NK-92 treated with Interleukin-12 subunit alpha and Interleukin-12 subunit beta, amount 100 ng/mL, for 24 hours (cell line): ENCODE results near the gene DCX.

Experiments
- DNase-seq: peaks from one replicate; lab custom pipeline; 2025; lab: John Stamatoyannopoulos, UW

DCX gene

DNA sequence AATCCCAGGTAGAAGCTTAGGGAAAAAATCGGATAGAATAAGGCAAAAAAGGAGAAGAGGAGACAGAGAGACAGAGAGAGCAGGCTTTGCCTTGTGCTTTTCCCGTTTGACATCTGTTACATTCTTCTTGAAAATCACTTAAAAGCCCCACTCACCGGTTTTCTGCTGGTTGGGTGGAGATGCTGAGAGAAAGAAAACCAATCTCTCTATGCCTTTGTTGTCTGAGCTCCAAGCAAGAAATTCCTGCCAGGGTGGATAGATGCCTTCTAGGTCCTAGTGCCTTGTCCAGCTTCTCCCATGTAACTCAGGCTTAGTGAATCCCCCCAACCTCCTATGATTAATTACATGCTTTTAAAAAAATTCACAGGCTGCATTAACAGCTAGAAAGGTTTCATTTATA, at the start of gene DCX:
Gene DCX, minus strand, starts transcription at position 210 of the 400 bp plus-strand sequence. CDS start 1,794 bp downstream, outside the sequence.
- no peak for DNase-seq

DNA sequence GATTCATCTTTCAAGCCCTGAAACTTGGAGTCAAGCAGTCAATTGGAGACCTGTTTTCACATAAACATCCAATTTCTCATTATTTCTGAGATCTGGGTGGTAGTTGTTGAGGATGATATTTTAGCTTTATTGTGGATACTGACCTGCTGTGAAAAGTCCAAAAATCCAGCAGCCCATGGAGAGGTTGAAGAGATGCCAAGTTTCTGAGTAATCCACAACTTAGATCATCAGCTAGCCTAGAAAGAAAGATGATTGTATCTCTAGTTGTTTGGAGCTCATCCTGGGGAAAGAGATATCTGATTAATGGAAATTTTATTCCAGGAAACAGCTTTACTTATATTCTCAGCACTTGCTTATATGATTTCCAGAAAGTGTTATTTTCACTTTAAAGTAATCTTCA, 48.6 kb upstream of the DCX start:
- DNase-seq, result no peak

DNA sequence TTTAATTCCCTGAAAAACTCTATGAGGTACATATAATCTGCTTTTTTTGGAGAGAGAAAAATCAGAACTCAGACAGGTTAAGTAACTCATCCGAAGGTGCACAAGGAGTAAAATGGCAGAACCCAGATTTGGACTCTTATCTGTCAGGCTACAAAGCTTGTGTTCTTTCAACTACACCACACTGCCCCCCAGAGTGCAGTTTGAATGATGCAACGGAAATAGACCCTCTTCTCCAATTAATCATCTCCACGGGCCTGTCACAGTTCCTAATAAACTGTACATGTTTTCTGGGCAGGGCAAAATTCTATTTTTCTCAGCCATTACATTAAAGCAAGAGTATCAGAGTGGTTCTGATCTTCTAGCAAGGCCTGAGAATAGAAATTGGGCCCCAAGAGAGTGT, 35.3 kb upstream of the DCX start:
- DNase-seq, result no peak

DNA sequence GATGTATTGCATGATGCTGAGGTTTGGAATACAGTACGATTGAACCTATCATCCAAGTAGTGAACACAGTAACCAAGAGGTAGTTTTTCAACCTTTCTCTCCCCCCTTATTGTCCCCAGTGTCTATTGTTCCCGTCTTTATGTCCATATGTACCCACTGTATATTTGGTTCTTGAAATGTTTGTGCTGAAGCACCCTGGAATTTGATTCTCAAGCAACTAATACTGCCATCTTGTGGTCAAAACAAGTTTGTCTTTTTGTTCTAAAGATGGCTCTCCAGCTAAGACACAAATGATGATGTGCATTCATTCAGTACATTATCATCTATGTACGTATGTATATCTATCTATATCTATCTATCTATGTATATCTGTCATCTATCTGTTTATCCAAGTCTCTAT, 33.5 kb upstream of the DCX start:
- DNase-seq, result no peak

DNA sequence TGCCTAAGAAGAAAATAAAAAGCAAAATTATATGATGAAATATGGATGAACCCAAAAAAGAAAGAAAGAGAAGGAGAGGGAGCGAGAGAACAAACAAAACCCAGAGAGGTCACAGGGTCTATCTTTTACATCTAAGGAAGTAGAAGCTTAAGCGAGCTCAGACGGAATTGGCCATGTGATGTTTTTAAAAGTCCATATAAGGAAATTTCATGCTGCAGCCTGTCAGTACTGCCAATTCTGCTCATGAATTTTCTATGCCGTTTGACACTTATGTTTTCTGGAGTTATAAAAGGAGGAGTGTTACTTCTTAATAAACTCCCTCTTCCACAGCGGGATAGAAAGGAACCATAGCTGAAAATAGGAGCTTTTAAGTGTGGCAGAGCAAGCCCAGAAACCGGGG, 32.9 kb upstream of the DCX start:
- no peak for DNase-seq

DNA sequence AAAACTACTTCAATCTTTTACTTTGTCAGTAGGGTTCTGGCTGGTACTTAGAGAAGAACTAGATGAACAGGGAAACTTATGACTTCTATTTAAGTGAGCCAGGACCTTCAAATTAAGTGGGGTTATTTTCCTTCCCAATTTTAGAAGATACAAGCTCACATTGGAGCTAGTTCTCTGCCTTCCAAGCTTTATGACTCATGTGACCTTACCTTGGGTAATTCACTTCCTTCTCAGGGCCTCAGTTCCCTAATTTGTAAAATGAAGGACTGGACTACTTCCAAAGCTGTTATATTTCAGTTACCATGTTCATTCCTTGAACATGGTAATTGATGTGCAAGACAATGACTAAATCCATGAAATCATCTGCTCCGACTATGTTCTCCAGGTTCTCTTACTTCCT, 32.0 kb upstream of the DCX start:
- DNase-seq, result no peak

DNA sequence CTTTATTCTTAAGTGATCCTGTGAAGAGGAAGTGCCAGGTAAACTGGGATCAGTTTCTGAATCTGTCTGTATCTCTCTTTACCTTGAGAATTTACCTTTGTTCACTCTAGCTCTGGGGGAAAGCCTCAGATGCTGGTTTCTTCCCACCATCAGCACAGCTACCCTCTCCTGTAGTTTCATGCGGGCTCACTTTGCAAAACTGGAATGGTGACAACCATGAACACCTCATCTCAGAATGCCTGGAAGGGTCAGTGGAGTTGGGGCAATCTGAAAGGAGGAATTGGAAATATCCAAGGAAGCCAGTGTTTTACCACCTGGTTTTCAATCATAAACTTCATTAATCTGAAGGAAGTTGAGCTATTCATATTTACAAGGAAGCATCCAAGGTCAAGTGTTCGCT, 30.8 kb upstream of the DCX start:
- no peak for DNase-seq

DNA sequence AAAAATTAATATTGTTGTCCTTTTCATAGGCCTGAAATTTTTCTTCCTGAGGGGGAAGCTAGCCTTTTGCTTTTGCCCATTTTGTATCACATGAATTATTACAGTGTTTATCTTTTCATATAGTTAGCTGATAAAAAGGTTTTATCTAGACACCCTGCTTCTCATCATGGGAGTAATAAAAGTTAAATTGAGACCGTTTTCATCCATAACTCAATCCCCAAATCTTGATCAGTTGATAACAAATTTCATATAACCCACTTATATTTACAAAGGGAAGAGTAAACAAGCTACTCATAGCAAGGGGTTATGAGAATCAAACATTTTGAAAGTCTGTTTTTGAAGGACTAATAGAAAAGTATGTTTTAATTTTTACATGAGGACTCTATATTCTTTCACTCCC, 23.5 kb upstream of the DCX start:
- DNase-seq, result no peak

DNA sequence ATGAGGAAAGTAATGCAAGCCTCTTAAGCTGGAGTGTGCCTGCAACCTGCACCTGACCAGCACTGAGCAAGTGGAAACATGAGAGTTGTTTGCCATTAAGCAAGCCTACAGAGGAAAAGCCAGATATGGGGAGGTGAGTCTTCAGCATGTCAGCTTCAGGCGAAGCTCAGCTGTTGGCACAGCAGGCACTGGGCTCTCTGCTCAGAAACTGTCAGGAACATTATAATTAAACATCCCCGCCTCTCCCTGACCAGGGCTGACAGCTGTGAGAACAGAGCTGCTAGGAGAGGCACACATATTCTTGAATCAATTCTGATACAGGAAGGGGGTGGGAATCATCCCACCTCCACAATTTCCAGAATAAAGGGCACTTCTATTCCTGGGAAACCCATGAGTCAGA, 19.0 kb upstream of the DCX start:
- no peak for DNase-seq

DNA sequence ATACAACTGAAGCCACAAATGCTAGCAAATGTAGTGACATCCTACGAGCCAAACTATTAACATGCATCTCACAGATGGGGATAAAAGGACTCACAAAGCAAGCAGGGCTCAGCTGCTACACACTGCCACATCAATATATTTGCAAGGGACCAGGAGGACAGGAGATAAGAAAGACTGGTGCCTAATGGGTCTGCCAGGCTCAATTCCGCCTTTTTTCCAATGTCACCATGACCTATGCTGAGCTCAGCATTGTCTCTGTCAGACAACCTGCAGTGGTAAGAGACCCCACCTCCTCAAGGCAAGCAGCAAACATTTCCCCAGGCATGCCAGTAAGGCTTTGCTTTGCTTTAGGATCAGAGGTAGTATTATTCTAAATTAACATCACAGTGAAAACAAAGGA, 435 bp downstream of the DCX start:
- no peak for DNase-seq

DNA sequence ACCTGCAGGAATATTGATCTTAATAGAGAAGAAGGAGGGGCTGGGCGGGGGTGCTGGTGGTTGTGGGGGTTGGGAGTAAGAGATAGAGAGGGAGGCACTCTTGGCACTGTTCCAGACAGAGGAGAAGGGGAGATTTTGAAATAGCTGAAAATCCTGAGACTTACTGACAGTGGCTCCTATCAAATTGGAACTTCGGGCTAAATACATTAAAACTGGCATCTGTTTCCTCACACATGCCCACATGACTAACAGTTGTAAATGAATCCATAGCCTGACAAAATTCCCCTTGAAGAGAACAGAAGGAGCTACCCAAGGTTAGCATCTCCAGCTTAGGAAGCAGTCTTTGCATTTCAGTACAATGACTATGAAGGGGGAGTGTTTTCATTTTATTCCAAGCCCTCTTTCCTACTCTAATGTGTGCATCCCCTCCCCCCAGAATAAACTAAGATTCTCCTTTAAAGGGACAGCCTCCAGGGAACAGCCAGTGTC, 1.4 kb downstream of the DCX start:
- DNase-seq, result no peak

DNA sequence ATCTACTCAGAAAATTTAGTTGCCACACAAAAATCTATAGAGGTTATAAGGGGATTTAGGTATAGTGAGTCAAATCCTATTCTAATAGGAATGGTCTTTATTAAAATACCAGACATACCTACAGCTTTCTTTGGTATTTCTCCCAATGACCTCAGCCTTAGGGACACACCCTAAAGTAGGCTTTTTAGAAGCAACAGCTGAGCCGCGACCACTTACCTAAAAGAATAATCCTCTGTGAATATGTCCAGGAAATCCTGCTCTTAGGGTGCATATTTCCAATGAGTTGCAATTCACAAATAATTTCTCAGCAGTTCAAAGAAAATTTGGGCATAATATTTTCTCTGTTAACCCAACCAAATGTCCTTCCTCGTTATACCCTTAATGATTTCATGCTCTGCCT, 2.7 kb downstream of the DCX start:
- DNase-seq, result no peak

DNA sequence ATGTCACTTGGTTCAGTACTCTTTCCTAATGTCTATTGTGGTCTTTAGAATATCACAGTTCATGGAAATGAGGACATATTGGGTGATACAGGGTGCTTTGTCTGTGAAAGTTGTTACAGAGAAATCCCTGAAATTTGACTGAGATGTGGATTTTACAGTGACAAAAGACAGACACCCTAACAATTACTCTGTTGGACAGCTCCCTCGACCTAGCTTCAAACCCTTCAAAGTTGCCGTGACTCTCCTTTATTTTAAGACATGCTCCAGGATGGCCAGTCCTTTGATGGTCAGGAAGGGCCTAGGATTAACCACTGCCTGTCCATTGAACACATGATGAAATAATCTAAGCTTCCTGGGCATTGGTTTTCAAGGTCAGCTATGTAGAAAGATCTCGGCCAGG, 4.0 kb downstream of the DCX start:
- DNase-seq, result no peak

DNA sequence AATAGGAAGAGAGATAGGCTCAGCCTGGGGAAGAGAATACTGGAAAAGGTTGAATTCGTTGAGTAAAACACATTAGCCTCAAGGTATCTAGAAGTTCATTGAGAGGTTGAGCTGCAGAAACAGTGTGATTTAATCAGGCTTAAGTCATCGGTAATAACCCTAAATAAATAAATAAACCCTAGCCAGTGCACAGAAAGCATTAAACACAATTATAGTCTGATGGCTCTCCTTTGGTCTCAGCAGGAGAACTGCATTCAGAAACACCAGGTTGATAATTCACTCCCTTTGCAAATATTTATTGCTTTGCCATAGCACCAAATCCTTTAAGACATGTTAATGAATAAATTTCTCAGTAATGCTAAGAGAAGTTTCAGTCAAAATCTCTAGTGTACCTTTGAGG, 9.6 kb downstream of the DCX start:
- no peak for DNase-seq

DNA sequence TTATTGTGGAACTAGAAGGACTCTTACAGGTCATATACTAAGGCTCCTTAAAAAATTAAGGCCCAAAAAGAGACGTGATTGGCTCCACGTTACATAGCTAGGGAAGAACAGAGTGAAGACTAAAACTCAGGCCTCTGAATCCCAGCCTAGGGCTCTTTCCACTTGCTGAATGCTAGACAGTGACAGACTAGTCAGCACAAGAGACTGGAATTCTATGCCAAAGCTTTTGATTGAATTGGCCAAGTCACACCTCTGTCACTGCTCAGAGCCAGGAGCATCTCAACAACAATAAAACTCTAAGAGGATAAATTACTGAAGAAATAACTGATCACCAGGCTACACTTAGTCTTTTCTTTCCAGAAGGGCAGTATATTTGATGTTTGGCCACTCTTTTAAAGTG, 16.8 kb downstream of the DCX start:
- no peak for DNase-seq

DNA sequence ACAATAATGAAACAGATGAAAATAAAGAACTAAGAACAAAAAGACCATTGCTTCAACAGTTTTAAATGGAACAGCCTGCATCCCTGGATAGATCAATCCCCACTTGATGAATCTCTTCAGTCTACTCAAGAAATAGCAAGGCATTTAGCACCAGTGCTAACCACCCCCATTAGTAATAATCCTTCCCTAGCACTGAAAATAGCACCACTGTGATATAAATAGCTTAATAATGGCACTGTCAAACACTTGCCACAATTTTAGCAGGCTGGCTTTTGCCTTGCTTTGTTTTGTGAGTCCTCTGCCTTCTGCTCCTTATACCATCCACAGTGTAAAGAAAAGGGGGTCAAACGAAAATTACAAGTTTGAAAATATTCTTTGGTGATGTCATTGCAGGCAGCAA, 17.4 kb downstream of the DCX start:
- no peak for DNase-seq

DNA sequence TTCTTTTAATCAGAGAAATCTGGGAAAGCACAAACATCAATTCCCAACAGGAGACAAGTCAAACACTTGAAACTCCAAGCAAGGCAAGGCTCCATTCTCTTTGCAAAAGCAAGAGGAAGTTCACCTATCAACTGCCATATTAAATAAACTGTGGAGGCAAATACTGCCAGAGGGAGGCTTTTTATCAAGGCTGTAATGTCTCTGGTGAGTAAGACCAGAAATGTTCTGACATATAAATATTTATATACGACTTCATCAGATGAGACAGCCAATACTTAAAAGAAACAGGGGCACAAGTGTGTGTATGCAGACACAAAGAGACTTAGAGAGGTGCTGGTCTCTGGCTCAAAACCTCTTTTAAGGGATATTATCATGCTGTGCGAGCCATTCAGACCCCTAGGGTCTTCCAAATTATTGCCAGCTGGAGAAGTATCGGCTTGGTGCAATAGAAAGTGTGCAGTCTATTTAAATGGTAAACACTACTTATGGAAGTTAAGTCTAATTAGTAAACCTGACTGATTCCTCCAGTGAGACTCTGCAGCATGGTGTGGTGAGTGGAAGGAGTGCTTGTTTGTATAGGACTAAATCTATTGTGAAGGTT, 24.4 kb downstream of the DCX start:
- no peak for DNase-seq

DNA sequence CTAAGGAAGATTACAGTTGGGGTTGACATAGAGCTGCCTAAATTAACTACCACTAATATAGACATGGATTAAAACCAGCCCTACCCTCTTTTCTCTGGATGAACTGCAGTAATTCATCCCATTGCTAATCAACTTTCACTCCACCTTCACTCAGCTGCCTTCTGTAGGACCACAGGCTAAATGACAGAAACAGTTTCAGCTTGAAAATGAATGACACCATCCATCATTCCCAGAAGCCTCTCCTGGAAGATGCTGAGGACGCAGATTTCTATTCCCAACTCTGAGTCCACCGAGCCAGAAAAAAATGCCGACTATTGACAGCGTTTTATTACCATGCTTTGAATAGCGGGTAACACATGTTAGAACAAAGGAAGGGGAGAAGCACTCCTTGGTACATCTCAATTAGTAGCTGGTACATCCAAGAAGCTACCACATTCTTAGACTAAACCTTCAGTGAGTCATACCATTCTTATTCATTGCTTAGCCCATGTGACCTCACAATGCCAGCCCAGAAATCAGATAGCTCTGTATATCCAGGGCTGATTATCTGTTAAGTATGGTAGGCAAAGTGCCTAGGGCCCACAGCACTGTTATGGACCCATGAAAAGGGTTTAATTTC, 25.3 kb downstream of the DCX start:
- DNase-seq, result no peak

DNA sequence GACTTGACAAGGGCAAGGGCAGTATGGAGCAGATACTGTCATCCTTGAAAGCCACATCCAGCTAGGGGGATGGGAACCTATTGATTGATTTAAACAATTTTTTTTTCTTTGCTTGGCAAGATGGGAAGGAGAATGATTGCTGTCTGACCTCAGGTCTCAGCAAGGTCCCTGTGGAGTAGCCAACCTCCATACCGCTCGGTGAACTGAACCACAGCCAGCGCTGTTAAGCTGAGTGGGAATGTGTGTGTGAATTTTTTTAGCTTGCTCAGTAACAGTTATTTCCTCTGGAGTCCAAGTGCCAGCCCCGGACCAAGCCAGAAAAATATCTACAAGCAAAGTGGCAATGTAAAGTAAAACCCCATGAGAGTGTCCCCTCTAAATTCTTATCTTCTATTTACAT, 25.9 kb downstream of the DCX start:
- DNase-seq, result no peak

DNA sequence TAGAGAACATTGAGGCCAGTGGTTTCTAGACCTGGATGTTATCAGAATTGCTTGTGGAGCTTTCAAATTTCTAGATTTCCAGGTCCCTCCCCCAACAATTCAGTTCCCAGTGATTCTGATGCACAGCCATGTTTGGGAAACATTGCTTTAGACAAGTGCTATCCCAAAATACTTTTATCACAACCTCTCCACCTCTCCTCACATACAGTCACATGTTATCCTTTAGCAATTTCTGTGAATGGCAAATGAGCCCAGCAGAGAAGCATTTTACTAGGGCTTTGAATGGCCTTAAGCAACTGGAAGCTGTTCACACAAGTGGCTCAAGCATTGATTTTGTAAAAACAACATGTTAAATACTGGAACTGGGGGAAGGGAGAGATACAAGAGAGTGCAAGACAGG, 29.7 kb downstream of the DCX start:
- DNase-seq, result no peak

DNA sequence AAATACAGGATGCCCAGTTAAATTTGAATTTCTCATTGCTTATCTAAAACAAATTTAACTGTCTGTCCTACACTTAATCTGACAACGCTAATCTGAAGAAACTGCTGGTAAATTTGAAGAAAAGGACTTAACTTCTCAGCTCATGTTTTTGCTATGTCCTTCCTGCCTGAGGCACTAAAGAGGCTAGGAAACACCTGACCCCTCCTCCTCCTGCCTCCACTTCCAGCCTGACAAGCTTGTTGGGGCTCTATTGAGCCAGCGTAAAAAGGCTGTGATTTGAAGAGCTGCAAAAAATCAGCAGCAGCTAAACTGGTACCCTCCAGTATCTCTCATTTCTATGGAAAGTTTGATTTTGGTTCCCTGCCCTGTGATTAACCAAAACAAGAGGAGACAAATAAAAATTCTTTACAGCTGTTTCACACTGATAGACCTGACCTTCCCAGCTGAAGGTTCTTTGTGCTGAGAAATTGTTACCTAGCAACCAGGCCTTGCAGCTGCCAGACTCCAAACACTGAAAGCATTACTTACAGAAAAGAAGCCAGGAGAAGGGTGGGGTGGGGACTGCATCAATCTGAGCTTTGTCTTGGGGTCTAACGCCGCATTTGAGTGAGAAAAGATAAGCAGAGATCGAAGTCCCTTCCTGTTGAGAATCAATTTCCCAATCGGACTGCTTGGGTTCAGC, 35.0 kb downstream of the DCX start:
- DNase-seq, result no peak

DNA sequence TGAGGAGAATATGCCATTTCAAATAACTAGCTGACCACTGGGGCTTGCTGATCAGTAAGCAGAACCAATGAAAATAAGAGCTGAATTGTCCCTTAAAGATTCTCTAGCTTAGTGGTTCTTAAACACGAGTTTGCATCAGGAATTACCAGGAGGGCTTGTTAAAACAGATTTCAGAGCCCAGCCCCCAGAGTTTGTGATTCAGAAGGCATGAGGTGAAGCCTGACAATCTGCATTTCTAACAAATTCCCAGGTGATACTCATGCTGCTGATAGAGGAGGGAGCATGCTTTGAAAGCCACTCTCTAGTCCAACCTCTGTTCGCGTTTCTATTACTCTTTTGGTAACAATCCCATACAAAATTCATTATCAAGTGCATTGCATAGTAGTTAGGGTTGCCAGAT, 35.5 kb downstream of the DCX start:
- DNase-seq, result no peak

DNA sequence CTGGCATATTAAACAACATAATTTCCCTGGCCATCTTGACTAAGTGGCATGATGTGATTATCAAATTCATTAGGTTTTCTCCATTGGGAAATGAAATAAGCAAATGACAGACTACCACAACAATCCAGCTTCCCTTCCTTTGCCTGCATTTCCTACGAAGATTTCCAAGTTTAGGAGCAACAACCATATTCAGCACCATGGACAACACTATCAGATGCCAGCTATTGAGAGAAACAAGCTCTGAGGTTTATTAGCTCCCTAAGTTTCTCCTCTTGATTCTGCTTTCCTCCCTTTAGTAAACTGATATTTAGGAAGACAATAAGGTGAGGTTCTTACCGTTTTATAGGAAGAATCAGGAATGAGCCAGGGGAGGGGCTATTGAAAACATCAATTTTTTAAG, 36.2 kb downstream of the DCX start:
- no peak for DNase-seq

DNA sequence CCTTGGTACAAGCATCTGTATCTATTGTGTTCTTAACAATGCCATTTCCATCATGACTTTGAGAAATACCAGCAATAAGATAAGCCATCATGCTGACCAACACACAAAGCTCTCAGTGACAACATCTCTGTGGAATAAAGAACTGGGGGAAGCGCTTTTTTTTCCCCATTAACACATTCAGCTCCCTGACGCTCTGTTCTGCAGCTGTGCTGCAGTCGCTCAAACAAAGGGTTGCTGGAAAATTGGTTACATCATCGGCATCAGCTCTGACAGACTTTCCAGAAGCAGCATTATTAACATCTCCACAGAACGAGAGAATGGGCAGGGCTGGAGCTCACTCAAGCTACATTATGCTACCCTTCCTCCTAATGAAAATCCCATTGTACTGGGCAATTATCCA, 39.9 kb downstream of the DCX start:
- no peak for DNase-seq
